HG03097 (cell line): Measurements from ENCODE around the gene PML.
"Not testable (repeated sequence)": the region's sequence is repeated elsewhere in the genome, so short reads cannot be mapped to it uniquely, and the experiment has no call there.

ENCODE experiments used
- ATAC-seq: cut with Tn5 transposase; IDR thresholded peaks from one replicate; pipeline ENCODE4 v1.9.1; 2021; ENCODE audit not compliant: unreplicated experiment, low FRiP score

Gene PML

GRCh38 chr15:74053517-74053916, 59.0 kb downstream of the PML start:
- no peak for ATAC-seq

DNA sequence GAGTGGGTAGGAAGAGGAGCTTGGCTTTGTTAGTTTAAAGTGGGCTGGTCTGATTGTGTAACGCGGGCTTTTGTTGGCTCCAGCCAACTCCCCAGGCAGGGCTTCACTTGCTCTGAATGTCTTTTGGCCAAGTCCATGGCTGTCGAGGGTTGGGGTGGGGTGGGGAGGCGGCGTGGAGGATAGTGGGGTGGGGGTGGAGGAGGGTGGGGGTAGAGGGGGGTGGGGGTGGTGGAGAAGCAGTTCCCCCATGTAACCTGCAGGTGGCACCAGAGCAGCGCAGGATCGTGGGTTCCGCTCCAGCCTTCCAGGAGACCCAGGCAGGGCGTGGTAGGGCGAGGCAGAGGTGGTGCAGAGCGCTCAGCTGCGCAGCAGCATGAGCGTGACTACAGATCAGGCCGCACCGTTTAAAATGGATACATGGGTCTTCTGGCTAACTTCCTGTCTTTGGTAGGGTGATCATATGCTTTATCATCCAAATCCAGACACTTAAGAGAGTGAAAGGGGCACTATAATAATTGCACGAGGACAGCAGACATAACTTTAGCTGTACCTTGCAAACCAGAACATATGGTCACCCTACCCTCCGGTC, 59.5 kb downstream of the PML start:
- ATAC-seq: no peak

- ATAC-seq: no peak
These were observed 61.3 kb downstream of the PML start for GRCh38 chr15:74055804-74056203.

GRCh38 chr15:74056330-74056729, 61.8 kb downstream of the PML start:
- not testable (repeated sequence) for ATAC-seq

- ATAC-seq: not testable (repeated sequence)
These were observed 64.7 kb downstream of the PML start for GRCh38 chr15:74059050-74059833.

DNA sequence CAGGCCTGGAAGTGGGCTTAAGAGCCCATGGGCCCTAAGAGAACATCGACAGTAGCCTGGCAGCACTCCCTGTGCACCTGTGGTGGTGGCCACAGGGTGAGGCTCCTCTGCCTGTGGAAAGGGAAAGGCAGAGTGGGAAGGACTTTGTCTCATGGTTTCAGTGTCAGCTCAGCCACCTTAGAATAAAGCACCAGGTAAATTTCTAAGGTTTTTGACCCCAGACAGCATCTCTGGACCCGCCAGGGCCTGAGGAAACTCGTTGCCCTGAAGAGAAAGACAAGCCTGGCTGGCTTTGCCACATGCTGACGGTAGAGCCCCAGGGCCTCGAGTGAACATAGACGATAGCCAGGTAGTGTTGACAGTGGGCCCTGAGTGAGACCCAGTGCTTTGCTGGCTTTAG, 65.7 kb downstream of the PML start:
- no peak for ATAC-seq

- ATAC-seq: no peak
These were observed 67.7 kb downstream of the PML start for GRCh38 chr15:74062236-74062635.

GRCh38 chr15:74062671-74063070, 68.2 kb downstream of the PML start:
- ATAC-seq: no peak

- ATAC-seq: not testable (repeated sequence)
These were observed 69.1 kb downstream of the PML start for GRCh38 chr15:74063425-74064146.

DNA sequence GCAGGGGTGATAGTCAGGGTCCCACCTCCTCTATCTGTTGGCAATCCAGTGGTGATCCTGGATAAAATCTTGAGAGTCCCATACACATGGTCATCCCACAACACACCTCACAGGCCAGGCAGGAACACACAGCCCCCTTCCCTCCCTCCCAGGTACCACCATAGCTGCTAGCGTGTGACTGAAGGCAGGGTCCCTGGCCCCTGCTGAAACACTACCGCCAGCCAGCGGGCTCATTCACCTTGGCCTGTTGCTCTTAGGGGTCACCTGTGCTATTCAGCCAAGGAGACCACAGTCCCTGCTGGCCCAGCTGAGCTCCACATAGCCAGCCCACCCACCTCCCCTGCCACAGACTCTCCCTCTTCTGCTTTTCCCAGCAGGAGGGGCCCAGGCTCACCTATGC, 69.7 kb downstream of the PML start:
- not testable (repeated sequence) for ATAC-seq

GRCh38 chr15:74064822-74065221, 70.3 kb downstream of the PML start:
- ATAC-seq: not testable (repeated sequence)

GRCh38 chr15:74065684-74066411, 71.3 kb downstream of the PML start:
- ATAC-seq: not testable (repeated sequence)

DNA sequence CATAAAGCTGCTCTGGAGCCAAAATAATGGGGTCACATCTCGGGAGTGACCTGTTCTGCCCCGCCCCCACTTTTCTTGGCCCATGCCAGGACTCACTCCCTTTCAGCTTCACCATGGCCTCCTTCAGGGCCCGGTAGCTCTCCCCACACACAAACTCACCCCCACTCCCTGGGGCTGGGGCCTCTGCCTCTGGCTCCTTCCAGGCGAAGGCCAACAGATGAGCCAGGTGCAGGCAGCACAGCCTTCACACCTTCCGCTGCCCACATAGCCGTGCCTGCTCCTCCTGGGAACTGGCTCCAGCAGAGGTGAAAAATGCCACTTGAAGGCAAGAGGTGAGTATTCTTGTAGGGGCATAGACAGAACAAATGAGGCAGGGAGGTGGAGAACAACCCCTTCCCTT, 77.1 kb downstream of the PML start:
- not testable (repeated sequence) for ATAC-seq

DNA sequence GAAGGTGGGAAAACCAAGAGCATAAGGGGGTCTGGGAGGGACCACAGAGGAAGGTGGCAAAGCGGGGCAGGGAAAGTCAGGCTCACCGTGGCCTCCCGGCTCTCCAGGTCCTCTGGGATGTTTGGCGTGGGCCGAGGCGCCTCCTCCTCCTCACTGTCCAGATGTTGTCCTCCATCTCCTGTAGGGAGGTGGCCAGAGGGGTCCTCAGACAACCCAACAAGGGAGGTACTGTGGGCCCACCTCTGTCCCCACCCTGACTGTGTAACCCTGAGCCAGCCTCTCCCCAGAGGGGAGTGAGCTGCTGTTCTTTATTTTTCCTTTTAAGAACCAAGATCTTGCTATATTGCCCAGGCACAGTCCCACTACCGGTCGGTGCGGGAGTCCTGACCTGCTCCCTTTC, 77.6 kb downstream of the PML start:
- ATAC-seq: not testable (repeated sequence)

- not testable (repeated sequence) for ATAC-seq
These were observed 78.3 kb downstream of the PML start for GRCh38 chr15:74072614-74073337.

DNA sequence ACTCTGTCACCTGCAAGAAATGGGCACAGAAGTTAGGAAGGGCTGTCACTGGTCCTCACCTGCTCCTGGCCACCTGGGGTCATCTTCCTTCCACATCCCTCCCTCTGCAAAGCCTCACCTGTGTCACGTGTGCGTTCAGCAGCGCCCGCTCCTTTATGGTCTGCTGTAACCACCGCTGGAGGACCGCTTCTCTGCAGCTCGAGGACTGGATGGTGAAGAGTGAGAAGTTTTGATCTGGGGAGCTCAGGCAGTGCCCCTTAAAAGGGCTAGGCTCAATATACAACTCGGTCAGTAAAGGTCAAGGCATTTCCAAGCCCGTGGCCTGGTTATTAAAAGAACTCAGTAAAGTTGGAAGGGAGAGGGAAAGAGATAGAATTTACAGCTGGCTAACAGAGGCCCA, 81.3 kb downstream of the PML start:
- ATAC-seq: not testable (repeated sequence)

DNA sequence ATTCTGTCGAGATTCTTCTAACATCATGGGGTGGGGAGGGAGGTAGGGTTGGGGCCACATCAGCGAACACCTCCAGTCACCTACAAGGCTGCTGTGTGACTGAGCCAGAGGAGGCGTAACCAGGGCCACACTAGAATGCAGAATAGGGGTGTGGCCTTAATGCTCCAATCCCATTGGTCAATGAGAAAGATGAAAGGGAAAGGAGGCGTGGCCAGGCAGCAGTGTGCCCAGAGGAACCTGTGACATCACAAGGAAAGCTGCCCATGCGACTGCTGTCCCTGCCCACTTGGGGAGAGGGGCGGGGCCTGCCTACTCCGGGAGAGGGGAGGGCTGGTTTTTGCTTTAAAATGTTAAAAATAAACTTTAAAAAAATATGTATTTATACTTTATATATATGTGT, 87.9 kb downstream of the PML start, which contains the start of gene GOLGA6A:
Gene GOLGA6A, minus strand, starts transcription at position 101 of the 400 bp plus-strand sequence. Its CDS starts 41 bp downstream, at position 60.
- not testable (repeated sequence) for ATAC-seq

GRCh38 chr15:74094567-74094966, 100.1 kb downstream of the PML start:
- not testable (repeated sequence) for ATAC-seq

GRCh38 chr15:74095610-74096009, 101.1 kb downstream of the PML start:
- not testable (repeated sequence) for ATAC-seq
